HEK293 (cell line): ENCODE results near the gene SH3D19.

Experiments used
- CTCF ChIA-PET: fragments of 350-600 bp; formaldehyde crosslinking; extraction: SDS; loops from one replicate; lab custom pipeline; 2021; ENCODE audit warnings: antibody characterized with exemption; lab: Yijun Ruan, JAX
- POLR2A ChIA-PET: fragments of 300-600 bp; formaldehyde crosslinking; extraction: SDS; loops from one replicate; lab custom pipeline; 2020; ENCODE audit warnings: antibody characterized with exemption, inconsistent platforms; lab: Yijun Ruan, JAX
- H3K27ac ChIP-seq: fragments of 200-500 bp; sonication (Bioruptor generic); 2 replicates; pipeline ENCODE4 v1.5.1; 2014; ENCODE audit warnings: low read depth, low read length, control low read depth, inconsistent platforms; ENCODE audit errors: extremely low read depth
- H3K36me3 ChIP-seq, 2 experiments: fragments of 200-500 bp in 1 of 2; sonication (Bioruptor generic) in 1 of 2; 1 replicate in 1 of 2; 2 replicates in 1 of 2; pipeline ENCODE4 v1.5.1; 2014 to 2017; ENCODE audit warnings: inconsistent platforms in 2 of 2, low read length in 2 of 2; ENCODE audit not compliant: control insufficient read depth in 2 of 2, insufficient read depth in 1 of 2
- H3K4me1 ChIP-seq: fragments of 200-500 bp; sonication (Bioruptor generic); 2 replicates; pipeline ENCODE4 v1.5.1; 2014; ENCODE audit warnings: mild to moderate bottlenecking, low read length, inconsistent platforms; ENCODE audit not compliant: control insufficient read depth, insufficient read depth
- H3K4me3 ChIP-seq: 2 replicates; pipeline ENCODE4 v1.5.1; 2011; ENCODE audit warnings: low read depth, mild to moderate bottlenecking, control low read depth, low read length, moderate library complexity
- H3K9me3 ChIP-seq: fragments of 200-500 bp; sonication (Bioruptor generic); 2 replicates; pipeline ENCODE4 v1.5.1; 2014; ENCODE audit warnings: low read depth, low read length, inconsistent platforms; ENCODE audit not compliant: control insufficient read depth, insufficient read depth
- ATF2 ChIP-seq: fragments of 450-650 bp; formaldehyde crosslinking; IDR thresholded peaks from 2 replicates; pipeline ENCODE4 v1.5.1; 2016; ENCODE audit warnings: missing biosample characterization, missing genetic modification characterization, low read depth
- CTCF ChIP-seq: fragments of 450-650 bp; formaldehyde crosslinking; IDR thresholded peaks from 2 replicates; pipeline ENCODE4 v1.5.1; 2016; ENCODE audit warnings: missing biosample characterization, missing genetic modification characterization
- SETDB1 ChIP-seq: IDR thresholded peaks from one replicate; pipeline ENCODE4 v1.6.1; 2017; ENCODE audit warnings: mild to moderate bottlenecking, low read length, moderate library complexity, mixed read lengths; ENCODE audit not compliant: insufficient read length
- TRIM28 ChIP-seq: IDR thresholded peaks from 2 replicates; pipeline ENCODE4 v1.6.1; 2011; ENCODE audit warnings: low read length, control low read depth, borderline replicate concordance
- ZNF10 ChIP-seq: fragments of 450-650 bp; formaldehyde crosslinking; IDR thresholded peaks from 2 replicates; pipeline ENCODE4 v1.5.1; 2017; ENCODE audit warnings: missing biosample characterization, missing genetic modification characterization
- ZNF138 ChIP-seq: fragments of 450-650 bp; formaldehyde crosslinking; IDR thresholded peaks from 2 replicates; pipeline ENCODE4 v1.5.1; 2016; ENCODE audit warnings: missing biosample characterization, missing genetic modification characterization, borderline replicate concordance
- ZNF221 ChIP-seq: fragments of 450-650 bp; formaldehyde crosslinking; IDR thresholded peaks from 2 replicates; pipeline ENCODE4 v1.5.1; 2017; ENCODE audit warnings: missing biosample characterization, missing genetic modification characterization, borderline replicate concordance
- ZNF292 ChIP-seq: fragments of 450-650 bp; formaldehyde crosslinking; IDR thresholded peaks from 2 replicates; pipeline ENCODE4 v1.5.1; 2016; ENCODE audit warnings: low read depth, missing biosample characterization, missing genetic modification characterization, borderline replicate concordance
- ZNF362 ChIP-seq: fragments of 450-650 bp; formaldehyde crosslinking; IDR thresholded peaks from 2 replicates; pipeline ENCODE4 v1.5.1; 2016; ENCODE audit warnings: missing biosample characterization, missing genetic modification characterization
- ZNF366 ChIP-seq: fragments of 450-650 bp; formaldehyde crosslinking; conservative IDR thresholded peaks from 2 replicates; pipeline ENCODE4 v1.5.1; 2016; ENCODE audit warnings: missing biosample characterization, missing genetic modification characterization
- ZNF391 ChIP-seq: fragments of 450-650 bp; formaldehyde crosslinking; IDR thresholded peaks from 2 replicates; pipeline ENCODE4 v1.5.1; 2016; ENCODE audit warnings: low read depth, missing biosample characterization, missing genetic modification characterization, borderline replicate concordance
- ZNF404 ChIP-seq: fragments of 450-650 bp; formaldehyde crosslinking; IDR thresholded peaks from 2 replicates; pipeline ENCODE4 v1.5.1; 2017; ENCODE audit warnings: missing biosample characterization, missing genetic modification characterization
- ZNF433 ChIP-seq: fragments of 450-650 bp; formaldehyde crosslinking; IDR thresholded peaks from 2 replicates; pipeline ENCODE4 v1.5.1; 2016; ENCODE audit warnings: missing biosample characterization, missing genetic modification characterization, low read depth
- ZNF510 ChIP-seq: fragments of 450-650 bp; formaldehyde crosslinking; IDR thresholded peaks from 2 replicates; pipeline ENCODE4 v1.5.1; 2018; ENCODE audit warnings: mild to moderate bottlenecking, missing genetic modification characterization, missing biosample characterization; ENCODE audit not compliant: insufficient replicate concordance
- ZNF521 ChIP-seq: fragments of 450-650 bp; formaldehyde crosslinking; IDR thresholded peaks from 2 replicates; pipeline ENCODE4 v1.5.1; 2017; ENCODE audit warnings: missing biosample characterization, mild to moderate bottlenecking, missing genetic modification characterization
- ZNF571 ChIP-seq: fragments of 450-650 bp; formaldehyde crosslinking; IDR thresholded peaks from 2 replicates; pipeline ENCODE4 v1.5.0; 2017; ENCODE audit warnings: missing biosample characterization, missing genetic modification characterization
- ZNF747 ChIP-seq: fragments of 450-650 bp; formaldehyde crosslinking; IDR thresholded peaks from 2 replicates; pipeline ENCODE4 v1.5.1; 2016; ENCODE audit warnings: missing biosample characterization, missing genetic modification characterization
- ZNF768 ChIP-seq: fragments of 450-650 bp; formaldehyde crosslinking; IDR thresholded peaks from 2 replicates; pipeline ENCODE4 v1.5.1; 2018; ENCODE audit warnings: missing biosample characterization, mild to moderate bottlenecking, missing genetic modification characterization
- ZSCAN16 ChIP-seq: fragments of 450-650 bp; formaldehyde crosslinking; IDR thresholded peaks from 2 replicates; pipeline ENCODE4 v1.5.1; 2016; ENCODE audit warnings: missing biosample characterization, missing genetic modification characterization
- TF ChIP-seq, protein P1 (sequence below): fragments of 450-650 bp; formaldehyde crosslinking; IDR thresholded peaks from 2 replicates; pipeline ENCODE4 v1.5.1; 2016; ENCODE audit warnings: missing biosample characterization, missing genetic modification characterization

Gene SH3D19

DNA sequence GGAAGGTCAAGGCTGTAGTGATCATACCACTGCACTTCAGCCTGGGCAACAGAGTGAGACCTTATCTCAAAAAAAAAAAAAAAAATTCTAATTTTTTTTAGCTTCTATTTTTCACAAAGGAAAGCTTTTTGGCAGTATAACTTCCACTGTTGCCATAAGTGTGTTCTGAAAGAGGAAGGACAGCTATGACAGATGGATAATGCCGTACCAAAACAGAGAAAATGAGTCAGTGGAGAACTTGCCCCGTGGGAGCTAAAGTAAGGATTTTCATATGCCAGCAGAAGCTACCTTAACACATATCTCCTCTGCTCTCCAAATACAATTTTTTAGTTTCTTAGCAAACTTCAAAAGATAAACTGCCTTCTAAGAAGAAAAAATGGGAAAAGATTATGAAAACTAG, 182.2 kb downstream of the SH3D19 start:
- no peaks in the 10 kb centered on the region for H3K9me3 ChIP-seq
- H3K4me1 ChIP-seq, result no peaks in the 10 kb centered on the region
- H3K36me3 ChIP-seq, result peaks cover 0 to 51% of the 10 kb centered on the region in 2 experiments; a peak in 2 of 3 replicates
- POLR2A ChIA-PET, result interaction anchor here (0.5 kb wide), 1 partner anchor 19 kb away, joined by 3 read pairs; no protein-coding TSS in a partner anchor
- TF ChIP-seq CTCF (tag by site-specific recombination) (no peak), ZNF362 (no peak)
- H3K4me3 ChIP-seq, result no peak overlapping the region
- no peak overlapping the region for H3K27ac ChIP-seq
- CTCF ChIA-PET, result interaction anchor here (0.7 kb wide), 3 partner anchors 14 to 85 kb away, joined by 3 read pairs; no protein-coding TSS in a partner anchor

DNA sequence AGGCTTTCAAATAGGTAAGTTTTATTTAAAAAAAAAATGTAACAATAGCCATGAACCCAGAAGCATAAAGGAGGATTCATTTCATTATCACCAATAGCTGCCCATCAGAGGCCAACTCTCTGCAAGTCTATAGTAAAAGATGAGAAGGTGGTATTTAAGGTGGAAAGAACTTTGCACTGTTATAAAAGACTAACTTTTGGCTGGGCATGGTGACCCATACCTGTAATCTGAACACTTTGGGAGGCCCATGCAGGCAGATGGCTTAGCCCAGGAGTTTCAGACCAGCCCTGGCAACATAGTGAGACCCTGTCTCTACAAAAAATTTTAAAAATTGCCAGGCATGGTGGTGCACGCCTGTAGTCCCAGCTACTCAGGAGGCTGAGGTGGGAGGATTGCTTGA, 182.6 kb downstream of the SH3D19 start:
- Histone ChIP-seq H3K9me3 (no peaks in the 10 kb centered on the region), H3K4me3 (no peak overlapping the region), H3K36me3 (peaks cover 0 to 51% of the 10 kb centered on the region in 2 experiments; a peak in 2 of 3 replicates), H3K27ac (no peak overlapping the region), H3K4me1 (no peaks in the 10 kb centered on the region)
- TF ChIP-seq ZSCAN16 (tag by site-specific recombination) (no peak), ZNF521 (tag by site-specific recombination) (no peak), ZNF362 (no peak), ZNF138 (tag by site-specific recombination) (no peak), TRIM28 (no peak), ZNF221 (tag by site-specific recombination) (no peak), ZNF292 (tag by site-specific recombination) (no peak), ZNF10 (tag by site-specific recombination) (no peak), ATF2 (tag by site-specific recombination) (no peak), ZNF510 (tag by site-specific recombination) (no peak), ZNF571 (tag by site-specific recombination) (no peak), ZNF366 (tag by site-specific recombination) (no peak), ZNF768 (tag by site-specific recombination) (no peak), ZNF391 (tag by site-specific recombination) (no peak), SETDB1 (no peak), ZNF433 (tag by site-specific recombination) (no peak), ZNF404 (no peak), ZNF747 (tag by site-specific recombination) (no peak)
- TF ChIP-seq, protein P1, sequence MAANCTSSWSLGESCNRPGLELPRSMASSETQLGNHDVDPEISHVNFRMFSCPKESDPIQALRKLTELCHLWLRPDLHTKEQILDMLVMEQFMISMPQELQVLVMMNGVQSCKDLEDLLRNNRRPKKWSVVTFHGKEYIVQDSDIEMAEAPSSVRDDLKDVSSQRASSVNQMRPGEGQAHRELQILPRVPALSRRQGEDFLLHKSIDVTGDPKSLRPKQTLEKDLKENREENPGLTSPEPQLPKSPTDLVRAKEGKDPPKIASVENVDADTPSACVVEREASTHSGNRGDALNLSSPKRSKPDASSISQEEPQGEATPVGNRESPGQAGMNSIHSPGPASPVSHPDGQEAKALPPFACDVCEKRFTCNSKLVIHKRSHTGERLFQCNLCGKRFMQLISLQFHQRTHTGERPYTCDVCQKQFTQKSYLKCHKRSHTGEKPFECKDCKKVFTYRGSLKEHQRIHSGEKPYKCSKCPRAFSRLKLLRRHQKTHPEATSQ, result no peak
- POLR2A ChIA-PET, result interaction anchor here (0.5 kb wide), 1 partner anchor 19 kb away, joined by 3 read pairs; no protein-coding TSS in a partner anchor
- CTCF ChIA-PET, result interaction anchor here (0.5 to 0.7 kb wide), 4 partner anchors 14 to 652 kb away, joined by 3 to 5 read pairs (median 3); no protein-coding TSS in a partner anchor
